C4-2B (cell line): ENCODE measurements around the gene HOXA5.

ENCODE experiments used
- H3K27ac ChIP-seq: fragments of 450-650 bp; 2 replicates; pipeline ENCODE4 v1.5.1; 2017
- ZFX ChIP-seq: fragments of 450-650 bp; IDR thresholded peaks from 2 replicates; pipeline ENCODE4 v1.6.1; 2017
- TF ChIP-seq, protein P1 (sequence below): fragments of 450-650 bp; conservative IDR thresholded peaks from 2 replicates; pipeline ENCODE4 v1.5.1; 2017; ENCODE audit warnings: mild to moderate bottlenecking

Gene HOXA5

GRCh38 chr7:27166531-27167505 lies 23.3 kb upstream of the HOXA5 start:
- TF ChIP-seq ZFX: no peak
- TF ChIP-seq, protein P1, sequence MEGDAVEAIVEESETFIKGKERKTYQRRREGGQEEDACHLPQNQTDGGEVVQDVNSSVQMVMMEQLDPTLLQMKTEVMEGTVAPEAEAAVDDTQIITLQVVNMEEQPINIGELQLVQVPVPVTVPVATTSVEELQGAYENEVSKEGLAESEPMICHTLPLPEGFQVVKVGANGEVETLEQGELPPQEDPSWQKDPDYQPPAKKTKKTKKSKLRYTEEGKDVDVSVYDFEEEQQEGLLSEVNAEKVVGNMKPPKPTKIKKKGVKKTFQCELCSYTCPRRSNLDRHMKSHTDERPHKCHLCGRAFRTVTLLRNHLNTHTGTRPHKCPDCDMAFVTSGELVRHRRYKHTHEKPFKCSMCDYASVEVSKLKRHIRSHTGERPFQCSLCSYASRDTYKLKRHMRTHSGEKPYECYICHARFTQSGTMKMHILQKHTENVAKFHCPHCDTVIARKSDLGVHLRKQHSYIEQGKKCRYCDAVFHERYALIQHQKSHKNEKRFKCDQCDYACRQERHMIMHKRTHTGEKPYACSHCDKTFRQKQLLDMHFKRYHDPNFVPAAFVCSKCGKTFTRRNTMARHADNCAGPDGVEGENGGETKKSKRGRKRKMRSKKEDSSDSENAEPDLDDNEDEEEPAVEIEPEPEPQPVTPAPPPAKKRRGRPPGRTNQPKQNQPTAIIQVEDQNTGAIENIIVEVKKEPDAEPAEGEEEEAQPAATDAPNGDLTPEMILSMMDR: no peak
- H3K27ac ChIP-seq: peak overlapping the region; percentile 51

DNA sequence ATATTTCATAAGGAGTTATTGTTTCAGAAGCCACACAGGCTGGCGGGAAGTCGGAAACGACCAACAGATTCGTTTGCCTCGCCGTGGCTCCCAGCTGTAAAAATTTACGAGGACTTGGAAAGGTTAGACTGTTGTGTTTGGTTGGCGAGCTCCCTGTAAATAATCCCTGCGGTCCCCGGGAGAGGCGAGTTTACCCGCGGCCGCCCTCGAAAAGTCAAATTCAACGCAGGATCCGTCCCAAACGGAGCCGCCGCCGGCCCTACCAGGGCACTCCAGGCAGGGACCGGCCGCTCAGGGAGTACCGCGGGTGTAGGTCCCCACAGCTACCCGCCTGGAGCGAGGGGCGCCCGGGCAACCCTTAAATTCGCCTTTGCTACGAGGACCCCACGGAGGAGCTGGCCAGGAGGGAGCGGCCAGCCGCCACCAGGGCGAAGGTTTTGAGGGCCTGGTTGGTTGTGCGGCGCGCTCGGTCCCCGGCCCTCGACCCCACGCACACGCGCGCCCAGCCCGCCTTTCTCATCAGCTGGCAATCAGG lies 22.6 kb upstream of the HOXA5 start:
- H3K27ac ChIP-seq: peak overlapping the region; percentile 51
- TF ChIP-seq ZFX: no peak
- TF ChIP-seq, protein P1: no peak

DNA sequence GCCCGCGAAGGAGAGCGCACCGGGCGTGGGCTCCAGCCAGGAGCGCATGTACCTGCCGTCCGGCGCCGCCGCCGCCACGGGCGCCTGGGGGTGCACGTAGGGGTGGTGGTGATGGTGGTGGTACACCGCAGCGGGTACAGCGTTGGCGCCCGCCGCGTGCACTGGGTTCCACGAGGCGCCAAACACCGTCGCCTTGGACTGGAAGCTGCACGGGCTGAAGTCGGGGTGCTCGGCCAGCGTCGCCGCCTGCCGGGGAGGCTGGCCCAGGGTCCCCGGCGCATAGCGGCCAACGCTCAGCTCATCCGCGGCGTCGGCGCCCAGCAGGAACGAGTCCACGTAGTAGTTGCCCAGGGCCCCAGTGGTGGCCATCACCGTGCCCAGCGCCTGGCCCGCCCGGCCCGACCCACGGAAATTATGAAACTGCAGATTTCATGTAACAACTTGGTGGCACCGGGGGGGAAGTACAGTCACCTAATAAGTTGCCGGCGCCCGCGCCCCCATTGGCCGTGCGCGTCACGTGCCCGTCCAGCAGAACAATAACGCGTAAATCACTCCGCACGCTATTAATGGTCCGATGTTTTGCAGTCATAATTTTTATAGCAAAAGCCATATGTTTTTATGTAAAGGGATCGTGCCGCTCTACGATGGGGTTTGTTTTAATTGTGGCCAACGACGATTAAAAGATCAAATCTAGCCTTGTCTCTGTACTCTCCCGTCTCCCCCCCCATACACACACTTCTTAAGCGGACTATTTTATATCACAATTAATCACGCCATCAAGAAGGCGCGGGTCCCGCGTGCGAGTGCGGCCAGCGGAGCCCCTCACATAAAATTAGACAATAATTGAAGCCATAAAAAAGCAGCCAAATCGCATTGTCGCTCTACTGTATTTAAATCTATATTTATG lies 21.9 kb upstream of the HOXA5 start, which contains the start of gene HOXA9:
Gene HOXA9, minus strand, starts transcription at position 449 of the 907 bp plus-strand sequence. Its CDS starts 80 bp downstream, at position 369.
- peak within 1 kb of the TSS; percentile 51 for H3K27ac ChIP-seq

GRCh38 chr7:27164367-27165088 lies 21.0 kb upstream of the HOXA5 start:
- TF ChIP-seq, protein P1: no peak
- no peak for TF ChIP-seq ZFX
- no peak overlapping the region for H3K27ac ChIP-seq

More for the DNA sequence above, 21.9 kb upstream of the HOXA5 start, which contains the start of gene HOXA9:
- TF ChIP-seq ZFX: no peak
- TF ChIP-seq, protein P1: no peak

DNA sequence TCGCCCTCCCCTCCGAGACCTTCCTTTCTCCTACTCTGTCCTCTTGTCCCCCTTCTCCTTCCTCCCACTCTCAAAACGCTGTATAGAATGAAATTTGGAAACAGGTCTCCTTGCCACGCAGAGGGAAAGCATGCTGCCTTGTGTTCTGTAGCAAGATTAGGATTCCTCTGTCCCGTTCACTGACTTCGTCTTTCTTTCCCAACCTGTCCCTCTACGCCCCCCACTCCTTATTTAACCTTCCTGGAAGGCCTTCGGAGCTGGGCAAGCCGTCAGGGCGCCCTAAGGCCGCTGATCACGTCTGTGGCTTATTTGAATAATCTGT lies 20.5 kb upstream of the HOXA5 start:
- no peak overlapping the region for H3K27ac ChIP-seq
- TF ChIP-seq ZFX: no peak
- TF ChIP-seq, protein P1: no peak

GRCh38 chr7:27163288-27164044 lies 20.0 kb upstream of the HOXA5 start:
- H3K27ac ChIP-seq: no peak overlapping the region
- TF ChIP-seq, protein P1: no peak
- no peak for TF ChIP-seq ZFX
